WTC11 (cell line): Measurements from ENCODE around the gene KIF22. TPM values are rescaled to one million over a fixed set of nuclear protein-coding genes. Genes with fewer than 3 reads are reported as not detected.

Source experiments
- ATAC-seq: fragments of 200-7000 bp; cut with Tn5 transposase; 2 replicates; pipeline ENCODE4 v1.10.0; 2021; ENCODE audit warnings: mild to moderate bottlenecking, moderate library complexity
- CTCF ChIA-PET: fragments of 300-600 bp; sonication (Branson Sonifier 250); formaldehyde crosslinking; loops from one replicate; lab custom pipeline; 2021; ENCODE audit warnings: antibody characterized with exemption; lab: Charles Lee
- POLR2A ChIA-PET: fragments of 350-600 bp; sonication (Branson Sonifier 250); formaldehyde crosslinking; loops from one replicate; lab custom pipeline; 2021; ENCODE audit warnings: antibody characterized with exemption; lab: Charles Lee
- DNase-seq: peaks from one replicate; pipeline ENCODE4 v3.0.0; 2021; ENCODE audit warnings: low spot score
- H3K27ac Mint-ChIP-seq: 2 replicates; pipeline ENCODE4 v1.8.0; 2021; ENCODE audit warnings: mixed read lengths
- H3K27me3 Mint-ChIP-seq: 2 replicates; pipeline ENCODE4 v1.8.0; 2021; ENCODE audit warnings: low read depth, mild to moderate bottlenecking, moderate library complexity, mixed read lengths
- H3K36me3 Mint-ChIP-seq: 2 replicates; pipeline ENCODE4 v1.8.0; 2021; ENCODE audit warnings: mixed read lengths
- H3K4me1 Mint-ChIP-seq: 2 replicates; pipeline ENCODE4 v1.8.0; 2022; ENCODE audit warnings: mixed read lengths
- H3K4me3 Mint-ChIP-seq: 2 replicates; pipeline ENCODE4 v1.8.0; 2021; ENCODE audit warnings: mild to moderate bottlenecking, moderate library complexity, mixed read lengths
- H3K9me3 Mint-ChIP-seq: 2 replicates; pipeline ENCODE4 v1.8.0; 2021; ENCODE audit warnings: mixed read lengths
- FOXP1 ChIP-seq: sonication (generic); formaldehyde crosslinking; IDR thresholded peaks from 2 replicates; pipeline ENCODE4 v1.8.0; 2022; ENCODE audit warnings: missing genetic modification reagents, mild to moderate bottlenecking, moderate library complexity, borderline replicate concordance
- GRHL2 ChIP-seq: fragments of 250-450 bp; sonication (Bioruptor Pico); IDR thresholded peaks from 2 replicates; pipeline ENCODE4 v1.8.0; 2022; ENCODE audit warnings: mild to moderate bottlenecking, moderate library complexity; ENCODE audit not compliant: insufficient replicate concordance, severe bottlenecking
- KAT7 ChIP-seq: sonication (generic); formaldehyde crosslinking; IDR thresholded peaks from 2 replicates; pipeline ENCODE4 v1.8.1; 2023; ENCODE audit warnings: missing genetic modification reagents, mild to moderate bottlenecking, borderline replicate concordance
- NR1H2 ChIP-seq: sonication (generic); formaldehyde crosslinking; IDR thresholded peaks from 2 replicates; pipeline ENCODE4 v1.9.0; 2021; ENCODE audit warnings: mild to moderate bottlenecking, moderate library complexity, missing genetic modification reagents
- PRRX2 ChIP-seq: fragments of 250-450 bp; sonication (Bioruptor Pico); IDR thresholded peaks from 2 replicates; pipeline ENCODE4 v1.8.0; 2021; ENCODE audit warnings: mild to moderate bottlenecking
- TEAD1 ChIP-seq: sonication (generic); formaldehyde crosslinking; IDR thresholded peaks from 2 replicates; pipeline ENCODE4 v1.8.0; 2022; ENCODE audit warnings: mild to moderate bottlenecking, missing genetic modification reagents
- TEAD4 ChIP-seq: sonication (generic); formaldehyde crosslinking; IDR thresholded peaks from 2 replicates; pipeline ENCODE4 v1.8.0; 2022; ENCODE audit warnings: mild to moderate bottlenecking, missing genetic modification reagents
- ZBTB21 ChIP-seq: sonication (generic); formaldehyde crosslinking; IDR thresholded peaks from 2 replicates; pipeline ENCODE4 v1.8.1; 2023; ENCODE audit warnings: mild to moderate bottlenecking, missing genetic modification reagents, borderline replicate concordance
- ZNF263 ChIP-seq: sonication (generic); formaldehyde crosslinking; IDR thresholded peaks from 2 replicates; pipeline ENCODE4 v1.8.1; 2022; ENCODE audit warnings: low read depth, mild to moderate bottlenecking, moderate library complexity, missing genetic modification reagents
- total RNA-seq: library from RNA; stranded (reverse); gene quantifications from 3 replicates; pipeline ENCODE4 v1.2.3, GENCODE V29; 2021
- TF ChIP-seq, protein P1 (sequence below): fragments of 200-600 bp; IDR thresholded peaks from 2 replicates; pipeline ENCODE4 v1.8.0; 2022; ENCODE audit warnings: antibody characterized with exemption
- TF ChIP-seq, protein P2 (sequence below): sonication (generic); formaldehyde crosslinking; IDR thresholded peaks from 2 replicates; pipeline ENCODE4 v1.8.1; 2022; ENCODE audit warnings: low read depth, mild to moderate bottlenecking, moderate library complexity, missing genetic modification reagents, borderline replicate concordance
- TF ChIP-seq, protein P3 (sequence below): sonication (generic); formaldehyde crosslinking; conservative IDR thresholded peaks from 2 replicates; pipeline ENCODE4 v1.8.1; 2022; ENCODE audit warnings: mild to moderate bottlenecking, missing genetic modification reagents
- TF ChIP-seq, protein P4 (sequence below): fragments of 250-450 bp; sonication (Bioruptor Pico); IDR thresholded peaks from 2 replicates; pipeline ENCODE4 v1.9.0; 2021; ENCODE audit warnings: mild to moderate bottlenecking
- TF ChIP-seq, protein P5 (sequence below): sonication (generic); formaldehyde crosslinking; IDR thresholded peaks from 2 replicates; pipeline ENCODE4 v1.8.0; 2023; ENCODE audit warnings: mild to moderate bottlenecking, missing genetic modification reagents
- TF ChIP-seq, protein P6 (sequence below): sonication (generic); formaldehyde crosslinking; IDR thresholded peaks from 2 replicates; pipeline ENCODE4 v1.8.1; 2023; ENCODE audit warnings: mild to moderate bottlenecking, missing genetic modification reagents, moderate library complexity

Gene KIF22
- total RNA-seq, 1 experiment from 2014 or later: 182 TPM

DNA sequence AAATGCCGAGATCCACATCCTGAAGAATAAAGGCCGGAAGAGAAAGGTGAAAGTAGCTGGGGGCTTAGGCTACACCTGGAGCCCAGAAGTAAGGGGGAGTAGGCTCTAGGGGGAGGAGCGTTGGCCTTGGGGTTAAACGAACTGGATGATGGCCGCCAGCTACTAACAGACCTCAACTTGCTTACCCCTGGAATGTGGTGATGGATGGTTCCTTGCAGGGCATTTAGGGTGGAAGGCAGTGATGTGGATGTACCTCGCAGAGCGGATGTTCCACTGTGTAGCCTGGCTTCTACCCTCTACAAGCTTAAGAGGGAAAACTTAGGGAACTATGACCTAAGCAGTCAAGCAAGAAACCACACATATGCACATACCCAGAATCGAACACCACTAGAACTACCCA lies 13.5 kb downstream of the KIF22 start (continued):
- TF ChIP-seq TEAD4 (CRISPR knock-in tag) (no peak), PRRX2 (CRISPR knock-in tag) (no peak)
- TF ChIP-seq, protein P1, sequence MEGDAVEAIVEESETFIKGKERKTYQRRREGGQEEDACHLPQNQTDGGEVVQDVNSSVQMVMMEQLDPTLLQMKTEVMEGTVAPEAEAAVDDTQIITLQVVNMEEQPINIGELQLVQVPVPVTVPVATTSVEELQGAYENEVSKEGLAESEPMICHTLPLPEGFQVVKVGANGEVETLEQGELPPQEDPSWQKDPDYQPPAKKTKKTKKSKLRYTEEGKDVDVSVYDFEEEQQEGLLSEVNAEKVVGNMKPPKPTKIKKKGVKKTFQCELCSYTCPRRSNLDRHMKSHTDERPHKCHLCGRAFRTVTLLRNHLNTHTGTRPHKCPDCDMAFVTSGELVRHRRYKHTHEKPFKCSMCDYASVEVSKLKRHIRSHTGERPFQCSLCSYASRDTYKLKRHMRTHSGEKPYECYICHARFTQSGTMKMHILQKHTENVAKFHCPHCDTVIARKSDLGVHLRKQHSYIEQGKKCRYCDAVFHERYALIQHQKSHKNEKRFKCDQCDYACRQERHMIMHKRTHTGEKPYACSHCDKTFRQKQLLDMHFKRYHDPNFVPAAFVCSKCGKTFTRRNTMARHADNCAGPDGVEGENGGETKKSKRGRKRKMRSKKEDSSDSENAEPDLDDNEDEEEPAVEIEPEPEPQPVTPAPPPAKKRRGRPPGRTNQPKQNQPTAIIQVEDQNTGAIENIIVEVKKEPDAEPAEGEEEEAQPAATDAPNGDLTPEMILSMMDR: no peak
- TF ChIP-seq, all 79 proteins: peak for 0

DNA sequence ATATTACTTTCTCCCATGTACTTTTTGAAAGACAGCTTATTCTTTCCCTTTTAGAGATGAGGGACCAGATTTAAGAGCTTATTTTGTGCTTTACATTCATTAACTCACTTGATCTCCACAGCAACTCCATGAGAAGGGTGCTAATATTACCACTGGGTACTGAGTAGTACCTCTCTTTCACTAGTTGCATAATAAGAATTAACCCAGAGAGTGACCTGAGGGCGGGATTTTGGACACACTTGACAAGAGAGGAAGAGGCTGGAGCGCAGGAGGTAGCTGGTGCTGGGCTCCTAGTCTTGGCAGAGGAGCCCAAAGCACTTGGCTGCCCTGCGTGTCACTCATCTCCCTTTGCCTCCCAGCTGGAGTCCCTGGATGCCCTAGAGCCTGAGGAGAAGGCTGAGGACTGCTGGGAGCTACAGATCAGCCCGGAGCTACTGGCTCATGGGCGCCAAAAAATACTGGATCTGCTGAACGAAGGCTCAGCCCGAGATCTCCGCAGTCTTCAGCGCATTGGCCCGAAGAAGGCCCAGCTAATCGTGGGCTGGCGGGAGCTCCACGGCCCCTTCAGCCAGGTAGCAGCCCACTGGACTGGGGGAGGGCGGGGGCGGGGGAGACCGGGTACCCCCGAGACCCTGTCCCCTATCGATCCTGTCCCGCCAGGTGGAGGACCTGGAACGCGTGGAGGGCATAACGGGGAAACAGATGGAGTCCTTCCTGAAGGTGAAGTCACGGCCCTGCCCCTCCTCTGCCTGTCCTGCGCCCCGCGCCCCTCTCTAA lies 14.1 kb downstream of the KIF22 start:
- CTCF ChIA-PET: interaction anchor here (0.5 to 2.8 kb wide), 13 partner anchors 10 to 228 kb away, joined by 3 to 12 read pairs (median 5); partner anchors contain the start of genes PAGR1, SEZ6L2 and TLCD3B

DNA sequence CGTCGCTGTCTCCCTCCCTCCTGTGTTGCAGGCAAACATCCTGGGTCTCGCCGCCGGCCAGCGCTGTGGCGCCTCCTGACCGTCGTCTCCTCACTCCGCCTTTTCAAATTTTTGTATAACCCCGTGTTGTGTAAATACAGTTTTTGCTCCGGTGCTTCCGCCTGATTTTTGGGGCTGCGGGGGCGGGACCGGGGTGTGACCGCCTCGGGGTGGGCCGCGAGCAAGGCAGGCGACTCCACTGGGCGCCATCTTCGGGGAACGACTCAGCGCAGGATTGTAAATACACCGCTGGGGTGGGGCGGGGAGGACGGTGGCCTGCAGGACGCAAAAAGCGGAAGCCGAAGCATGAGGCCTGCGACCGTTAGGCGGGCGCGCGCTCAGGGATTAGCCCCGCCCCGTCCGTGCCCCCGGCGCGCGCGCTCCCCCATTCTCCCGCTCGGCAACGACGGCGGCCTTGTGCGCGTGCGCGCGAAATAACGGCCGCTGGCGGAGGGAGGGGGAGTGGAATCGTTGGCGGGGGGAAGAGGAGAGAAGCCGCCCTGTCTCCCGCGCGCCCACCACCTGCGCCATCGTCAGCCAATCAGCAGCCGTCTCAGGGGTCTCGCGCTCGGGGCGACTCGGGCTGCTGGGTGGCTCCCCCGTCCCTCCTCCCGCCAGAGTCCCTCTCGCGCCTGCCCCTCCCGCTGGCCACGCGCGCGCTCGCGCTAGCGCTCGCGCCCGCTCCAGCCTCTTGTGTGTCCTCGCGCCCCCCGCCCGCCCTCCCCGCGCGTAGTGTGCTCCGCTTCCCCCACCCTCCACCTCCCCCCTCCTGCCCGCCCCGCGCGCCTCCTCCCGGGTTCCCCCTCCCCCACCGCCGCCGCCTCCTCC lies 14.9 kb downstream of the KIF22 start:
- Mint-ChIP-seq H3K4me1 (peaks cover 43% of the 10 kb centered on the region), H3K4me3 (peak overlapping the region; percentile 99), H3K9me3 (no peaks in the 10 kb centered on the region), H3K27ac (peak overlapping the region; percentile 100), H3K27me3 (no peaks in the 10 kb centered on the region), H3K36me3 (peaks cover 31% of the 10 kb centered on the region)
- ChIA-PET POLR2A (interaction anchor here (0.6 to 1.7 kb wide), 5 partner anchors 10 to 199 kb away, joined by 3 to 10 read pairs (median 6); partner anchors contain the start of genes KIF22 and PAGR1), CTCF (interaction anchor here (0.5 to 3.2 kb wide), 11 partner anchors 10 to 217 kb away, joined by 3 to 33 read pairs (median 5); partner anchors contain the start of gene PAGR1)
- DNase-seq: peak; percentile 97
- ATAC-seq: peak; percentile 78
- TF ChIP-seq ZBTB21 (CRISPR knock-in tag) (peak; percentile 75; the same call in 1 of the 2 replicates), NR1H2 (CRISPR knock-in tag) (no peak), GRHL2 (no peak), FOXP1 (peak; percentile 96), KAT7 (CRISPR knock-in tag) (no peak), ZNF263 (CRISPR knock-in tag) (peak; percentile 60; the same call in 1 of the 2 replicates), TEAD1 (CRISPR knock-in tag) (peak; percentile 61)
- TF ChIP-seq, protein P2, sequence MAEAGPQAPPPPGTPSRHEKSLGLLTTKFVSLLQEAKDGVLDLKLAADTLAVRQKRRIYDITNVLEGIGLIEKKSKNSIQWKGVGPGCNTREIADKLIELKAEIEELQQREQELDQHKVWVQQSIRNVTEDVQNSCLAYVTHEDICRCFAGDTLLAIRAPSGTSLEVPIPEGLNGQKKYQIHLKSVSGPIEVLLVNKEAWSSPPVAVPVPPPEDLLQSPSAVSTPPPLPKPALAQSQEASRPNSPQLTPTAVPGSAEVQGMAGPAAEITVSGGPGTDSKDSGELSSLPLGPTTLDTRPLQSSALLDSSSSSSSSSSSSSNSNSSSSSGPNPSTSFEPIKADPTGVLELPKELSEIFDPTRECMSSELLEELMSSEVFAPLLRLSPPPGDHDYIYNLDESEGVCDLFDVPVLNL (CRISPR knock-in tag): peak; percentile 84
- TF ChIP-seq, protein P3, sequence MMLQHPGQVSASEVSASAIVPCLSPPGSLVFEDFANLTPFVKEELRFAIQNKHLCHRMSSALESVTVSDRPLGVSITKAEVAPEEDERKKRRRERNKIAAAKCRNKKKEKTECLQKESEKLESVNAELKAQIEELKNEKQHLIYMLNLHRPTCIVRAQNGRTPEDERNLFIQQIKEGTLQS (CRISPR knock-in tag): 0 out of 2 replicates have a peak, but pooled peaks have one; percentile 9
- TF ChIP-seq, protein P4, sequence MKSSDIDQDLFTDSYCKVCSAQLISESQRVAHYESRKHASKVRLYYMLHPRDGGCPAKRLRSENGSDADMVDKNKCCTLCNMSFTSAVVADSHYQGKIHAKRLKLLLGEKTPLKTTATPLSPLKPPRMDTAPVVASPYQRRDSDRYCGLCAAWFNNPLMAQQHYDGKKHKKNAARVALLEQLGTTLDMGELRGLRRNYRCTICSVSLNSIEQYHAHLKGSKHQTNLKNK (CRISPR knock-in tag): no peak; the same call in 1 of the 2 replicates
- TF ChIP-seq, protein P5, sequence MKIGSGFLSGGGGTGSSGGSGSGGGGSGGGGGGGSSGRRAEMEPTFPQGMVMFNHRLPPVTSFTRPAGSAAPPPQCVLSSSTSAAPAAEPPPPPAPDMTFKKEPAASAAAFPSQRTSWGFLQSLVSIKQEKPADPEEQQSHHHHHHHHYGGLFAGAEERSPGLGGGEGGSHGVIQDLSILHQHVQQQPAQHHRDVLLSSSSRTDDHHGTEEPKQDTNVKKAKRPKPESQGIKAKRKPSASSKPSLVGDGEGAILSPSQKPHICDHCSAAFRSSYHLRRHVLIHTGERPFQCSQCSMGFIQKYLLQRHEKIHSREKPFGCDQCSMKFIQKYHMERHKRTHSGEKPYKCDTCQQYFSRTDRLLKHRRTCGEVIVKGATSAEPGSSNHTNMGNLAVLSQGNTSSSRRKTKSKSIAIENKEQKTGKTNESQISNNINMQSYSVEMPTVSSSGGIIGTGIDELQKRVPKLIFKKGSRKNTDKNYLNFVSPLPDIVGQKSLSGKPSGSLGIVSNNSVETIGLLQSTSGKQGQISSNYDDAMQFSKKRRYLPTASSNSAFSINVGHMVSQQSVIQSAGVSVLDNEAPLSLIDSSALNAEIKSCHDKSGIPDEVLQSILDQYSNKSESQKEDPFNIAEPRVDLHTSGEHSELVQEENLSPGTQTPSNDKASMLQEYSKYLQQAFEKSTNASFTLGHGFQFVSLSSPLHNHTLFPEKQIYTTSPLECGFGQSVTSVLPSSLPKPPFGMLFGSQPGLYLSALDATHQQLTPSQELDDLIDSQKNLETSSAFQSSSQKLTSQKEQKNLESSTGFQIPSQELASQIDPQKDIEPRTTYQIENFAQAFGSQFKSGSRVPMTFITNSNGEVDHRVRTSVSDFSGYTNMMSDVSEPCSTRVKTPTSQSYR: no peak; the same call in none of the 2 replicates

More for the DNA sequence above, 14.1 kb downstream of the KIF22 start:
- Mint-ChIP-seq H3K36me3 (peaks cover 36% of the 10 kb centered on the region), H3K4me1 (peaks cover 35% of the 10 kb centered on the region), H3K27ac (peak overlapping the region; percentile 100), H3K4me3 (peak overlapping the region; percentile 99), H3K27me3 (no peaks in the 10 kb centered on the region), H3K9me3 (no peaks in the 10 kb centered on the region)
- peak; percentile 31 for DNase-seq
- TF ChIP-seq, protein P6, sequence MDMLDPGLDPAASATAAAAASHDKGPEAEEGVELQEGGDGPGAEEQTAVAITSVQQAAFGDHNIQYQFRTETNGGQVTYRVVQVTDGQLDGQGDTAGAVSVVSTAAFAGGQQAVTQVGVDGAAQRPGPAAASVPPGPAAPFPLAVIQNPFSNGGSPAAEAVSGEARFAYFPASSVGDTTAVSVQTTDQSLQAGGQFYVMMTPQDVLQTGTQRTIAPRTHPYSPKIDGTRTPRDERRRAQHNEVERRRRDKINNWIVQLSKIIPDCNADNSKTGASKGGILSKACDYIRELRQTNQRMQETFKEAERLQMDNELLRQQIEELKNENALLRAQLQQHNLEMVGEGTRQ (CRISPR knock-in tag): no peak
- TF ChIP-seq, protein P5: 0 out of 2 replicates have a peak, but pooled peaks have one; percentile 29
- POLR2A ChIA-PET: interaction anchor here (0.6 to 1.7 kb wide), 4 partner anchors 9 to 125 kb away, joined by 3 to 10 read pairs (median 6); partner anchors contain the start of gene PAGR1
- peak; percentile 12 for ATAC-seq
